COR-L47 (cell line): Measurements from ENCODE around the gene EPHB1.

Experiments
- DNase-seq: peaks from one replicate; lab custom pipeline; 2025; lab: John Stamatoyannopoulos, UW

The EPHB1 gene

DNA sequence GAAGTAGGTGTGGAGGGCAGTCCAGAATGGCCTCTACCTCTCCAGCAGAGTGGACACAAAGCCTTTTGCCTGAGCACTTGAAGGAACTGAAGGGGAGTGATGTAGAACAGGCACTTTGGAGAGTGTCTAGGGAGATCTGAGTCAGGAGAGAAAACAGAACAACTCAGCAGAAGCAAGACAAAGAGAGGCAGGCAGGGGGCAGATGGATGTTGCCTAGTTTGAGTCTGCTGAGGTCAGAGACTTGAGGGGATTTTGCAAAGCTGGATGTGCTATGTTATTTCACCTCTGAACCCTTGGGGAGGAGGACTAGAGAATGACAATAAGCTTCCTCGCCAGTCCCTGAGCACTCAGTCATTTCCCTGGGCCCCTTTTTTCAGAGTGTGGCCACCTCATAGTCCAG lies 366.4 kb downstream of the EPHB1 start:
- DNase-seq, result no peak

DNA sequence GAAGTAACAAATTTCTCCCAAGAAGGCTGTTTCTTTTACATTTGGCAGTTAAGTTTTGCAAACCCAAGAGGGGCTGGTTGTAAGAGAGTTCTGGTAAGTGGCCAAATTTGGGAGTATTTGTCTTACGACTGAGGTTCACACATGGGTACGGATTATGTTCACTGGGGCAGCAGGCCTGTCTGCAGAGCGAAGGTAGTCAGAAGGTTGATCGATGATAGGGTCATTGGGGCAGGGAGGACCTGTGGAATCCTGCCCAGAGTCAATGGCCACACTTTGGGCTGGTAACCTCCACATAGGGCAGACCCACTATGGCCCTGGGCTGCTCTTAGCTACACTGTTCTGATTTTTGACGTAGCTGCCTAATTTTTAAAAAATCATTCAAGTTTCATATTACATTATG lies 368.6 kb downstream of the EPHB1 start:
- DNase-seq, result no peak

DNA sequence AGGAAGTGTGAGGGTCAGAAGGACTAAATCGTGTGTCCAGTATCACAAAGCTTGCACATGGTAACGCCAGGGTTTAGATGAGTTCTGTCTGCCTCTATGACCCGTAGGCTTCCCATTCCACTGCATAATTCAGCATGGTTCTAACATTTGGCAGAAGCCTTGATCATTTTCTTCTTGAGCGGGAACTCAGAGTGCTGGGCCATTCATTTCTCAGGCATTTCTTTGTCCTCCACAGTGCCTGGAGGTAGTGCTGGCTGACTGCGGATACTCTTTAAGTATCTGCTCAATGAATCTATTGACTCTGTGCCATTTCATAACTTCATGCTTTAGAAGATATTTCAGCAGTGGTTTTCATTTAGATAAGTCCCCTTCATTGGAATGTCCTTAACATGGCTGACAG lies 370.2 kb downstream of the EPHB1 start:
- no peak for DNase-seq

DNA sequence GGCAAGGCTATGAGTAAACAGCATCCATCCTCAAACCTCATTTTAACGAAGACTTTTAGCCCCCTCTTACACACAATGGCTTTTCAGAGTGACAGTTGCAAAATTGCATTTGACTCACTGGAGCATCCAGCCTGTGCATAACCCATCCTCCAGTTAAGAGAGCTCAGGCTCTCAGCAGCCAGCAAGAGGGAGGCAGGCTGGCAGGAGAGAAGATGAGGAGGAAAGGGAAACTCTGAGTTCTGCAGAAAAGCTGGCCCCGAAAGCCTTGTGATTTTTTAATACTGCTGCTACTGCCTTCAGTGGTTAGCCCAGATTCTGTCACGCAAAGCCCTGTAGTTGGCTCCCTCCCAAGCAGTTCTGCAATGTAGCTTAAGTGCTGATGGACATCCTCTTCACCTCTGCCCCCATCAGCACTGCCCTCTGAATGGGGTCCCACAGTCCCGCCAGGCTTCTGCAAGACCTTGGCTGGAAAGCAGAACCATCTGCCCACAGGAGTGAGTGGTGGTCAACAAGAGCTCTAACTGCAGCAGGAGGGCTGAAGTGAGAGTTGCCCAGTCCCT lies 371.3 kb downstream of the EPHB1 start:
- DNase-seq, result no peak

DNA sequence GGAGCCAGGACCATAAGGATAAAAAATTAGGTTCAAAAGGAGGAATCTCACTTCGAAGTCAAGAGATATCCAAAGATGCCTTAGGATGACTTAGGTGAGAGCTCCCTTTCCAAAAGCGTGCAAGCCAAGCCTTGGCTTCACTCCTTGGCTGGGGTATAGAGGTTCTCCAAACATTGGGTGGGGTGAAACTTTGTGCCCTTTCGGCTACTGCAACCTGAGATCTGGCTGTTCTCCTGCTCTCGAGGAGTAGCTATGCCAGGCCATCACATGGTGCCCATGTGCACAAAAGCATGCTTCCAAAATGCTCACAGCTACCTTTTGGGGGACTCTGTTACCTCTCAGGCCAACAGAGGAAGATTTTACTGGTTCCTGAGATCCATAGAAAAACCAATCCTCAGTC lies 373.8 kb downstream of the EPHB1 start:
- DNase-seq, result no peak

DNA sequence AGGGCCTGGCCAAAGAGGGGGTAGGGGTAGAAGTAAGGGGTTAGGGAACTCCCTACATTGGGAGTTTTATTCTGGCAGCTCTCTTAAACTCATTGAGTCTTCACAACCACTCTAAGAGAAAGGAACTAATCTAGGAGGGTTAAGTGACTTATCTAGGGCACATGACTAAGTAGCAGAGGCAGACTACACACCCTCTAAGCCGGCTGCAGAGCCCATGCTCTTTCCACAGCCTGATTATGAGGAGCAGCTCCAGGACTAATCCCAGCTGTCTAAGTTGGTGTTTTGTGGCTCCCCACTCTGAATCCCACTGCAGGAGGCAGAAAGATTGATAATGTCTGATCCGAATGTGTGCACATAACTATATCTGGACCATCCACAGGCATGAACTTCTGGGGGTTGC lies 374.6 kb downstream of the EPHB1 start:
- no peak for DNase-seq

DNA sequence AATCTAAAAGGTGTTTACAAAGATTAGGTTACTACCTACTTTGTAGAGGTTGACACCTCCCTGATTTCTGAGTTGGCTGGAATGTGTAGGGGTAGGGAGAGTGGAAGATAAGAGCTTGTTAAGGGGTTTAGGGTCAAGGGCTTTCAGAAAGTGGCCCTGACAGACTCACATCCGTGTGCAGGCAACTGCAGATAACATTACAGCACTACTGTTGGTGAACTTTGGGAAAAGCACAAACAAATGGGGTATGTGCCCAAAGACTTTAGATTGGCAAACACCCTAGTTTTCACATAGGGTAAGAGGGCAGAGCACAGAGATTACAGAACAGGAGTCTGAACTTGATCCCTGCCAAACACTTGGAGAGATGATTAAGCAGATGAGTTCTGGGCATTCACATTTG lies 375.7 kb downstream of the EPHB1 start:
- no peak for DNase-seq

DNA sequence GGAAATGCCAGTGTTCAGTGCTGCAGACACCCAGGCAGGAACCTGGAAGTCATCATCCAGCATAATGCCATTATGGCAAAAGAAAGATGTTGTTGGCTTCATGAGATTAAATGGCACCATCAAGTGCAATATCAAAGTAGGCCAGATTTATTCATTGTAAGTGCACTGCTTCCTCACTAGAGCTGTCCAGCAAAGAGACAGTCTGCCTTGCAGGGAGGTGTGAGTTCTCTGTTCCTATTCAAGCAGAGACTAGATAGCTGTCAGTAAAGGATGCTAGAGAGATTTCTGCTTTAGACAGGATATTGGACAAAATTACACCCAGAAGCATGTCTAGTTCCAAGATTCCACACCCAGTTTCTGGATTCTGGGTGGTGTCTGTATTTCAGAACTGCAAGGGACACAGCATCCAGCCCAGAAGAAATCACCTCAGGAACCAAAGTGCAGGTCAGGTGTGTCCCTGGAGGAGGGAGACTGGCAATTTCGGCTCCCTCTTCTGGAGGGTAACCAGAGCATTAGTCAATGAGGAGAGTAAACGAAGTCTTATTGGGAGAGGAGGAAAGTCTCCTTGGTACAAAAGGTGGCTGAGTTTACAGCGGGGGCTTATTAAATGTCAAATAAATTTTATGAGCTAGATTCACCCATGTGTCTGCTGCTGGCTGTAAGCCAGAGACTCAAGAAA lies 377.3 kb downstream of the EPHB1 start:
- no peak for DNase-seq

DNA sequence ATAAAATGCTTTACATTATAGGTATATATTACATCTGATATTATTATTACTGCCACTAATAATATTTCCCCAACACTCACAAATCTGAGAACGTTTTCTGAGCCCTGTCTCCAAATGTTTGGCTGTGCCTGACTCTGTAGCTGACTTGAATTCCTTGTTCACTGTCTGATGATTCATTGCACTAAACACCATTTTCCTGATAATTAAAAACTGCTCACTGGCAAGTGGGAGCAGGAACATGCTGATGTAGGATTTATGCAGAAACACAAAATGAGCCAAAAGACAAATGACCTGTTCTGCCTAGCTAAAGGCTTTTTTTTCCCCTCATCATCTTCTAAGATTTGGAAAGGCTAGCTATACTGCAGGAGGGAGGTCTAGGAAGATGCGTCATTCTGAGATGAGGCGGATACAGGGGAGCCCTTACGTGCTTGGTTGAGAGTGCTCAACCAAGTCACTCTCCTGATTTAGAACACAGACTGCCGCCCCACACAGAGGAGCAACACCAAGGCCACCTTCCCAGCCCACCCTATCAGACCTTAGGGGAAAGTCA lies 380.7 kb downstream of the EPHB1 start:
- no peak for DNase-seq

DNA sequence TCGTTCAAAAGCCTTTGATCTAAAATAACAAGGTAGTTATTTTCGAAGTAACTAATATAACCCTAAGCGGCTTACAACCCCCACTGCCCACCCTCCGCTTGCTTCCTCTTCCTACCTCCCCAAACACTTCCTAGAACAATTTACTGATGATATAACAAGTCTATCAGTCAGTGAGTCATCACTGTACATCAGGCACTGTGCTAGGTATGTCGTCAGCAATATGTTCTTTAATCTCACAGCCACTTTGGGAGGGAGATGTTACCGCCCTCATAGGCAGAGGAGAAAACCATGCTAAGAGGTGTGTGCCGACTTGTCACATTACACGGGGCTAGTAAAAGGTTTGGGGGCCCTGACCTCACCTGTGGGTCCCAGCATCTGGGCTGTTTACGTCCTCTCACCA lies 381.8 kb downstream of the EPHB1 start:
- no peak for DNase-seq

DNA sequence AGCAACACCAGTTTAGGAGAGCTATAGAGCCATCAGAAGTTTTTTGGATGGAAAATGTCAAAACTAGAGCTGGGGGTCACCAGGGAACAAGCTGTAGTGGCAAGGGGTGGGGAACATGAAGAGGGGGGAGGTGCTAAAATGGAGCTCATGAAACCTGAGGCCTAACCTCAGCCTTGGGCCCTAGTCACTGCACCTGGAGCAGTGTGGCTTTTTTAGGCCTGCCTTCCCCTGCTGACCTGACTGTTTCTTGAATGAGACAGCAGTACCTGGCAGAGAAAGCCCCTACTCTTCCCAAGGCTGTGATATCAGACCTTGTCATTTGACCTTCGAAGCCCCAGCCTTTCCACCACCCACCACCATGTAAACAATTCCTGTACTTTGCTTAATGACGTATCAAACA lies 383.5 kb downstream of the EPHB1 start:
- DNase-seq, result no peak

DNA sequence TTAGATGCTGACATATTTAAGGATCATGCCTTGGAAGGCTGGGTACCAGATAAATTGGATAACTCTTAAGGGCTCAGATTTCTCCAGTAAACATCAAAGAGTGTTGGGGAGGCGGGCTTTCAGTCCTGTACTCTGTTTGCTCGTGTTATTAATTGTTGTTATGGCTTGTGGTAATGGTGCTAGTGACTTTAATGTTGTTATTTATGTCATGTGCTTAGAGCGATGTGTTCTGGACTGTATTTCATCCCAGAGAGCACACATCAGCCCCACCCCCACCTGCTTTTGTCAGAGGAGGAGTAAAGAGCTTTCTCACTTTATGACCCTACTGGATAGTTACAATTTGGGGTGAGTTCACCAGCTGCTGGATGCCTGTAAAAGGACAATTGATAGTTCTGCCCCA lies 386.3 kb downstream of the EPHB1 start:
- DNase-seq, result no peak

DNA sequence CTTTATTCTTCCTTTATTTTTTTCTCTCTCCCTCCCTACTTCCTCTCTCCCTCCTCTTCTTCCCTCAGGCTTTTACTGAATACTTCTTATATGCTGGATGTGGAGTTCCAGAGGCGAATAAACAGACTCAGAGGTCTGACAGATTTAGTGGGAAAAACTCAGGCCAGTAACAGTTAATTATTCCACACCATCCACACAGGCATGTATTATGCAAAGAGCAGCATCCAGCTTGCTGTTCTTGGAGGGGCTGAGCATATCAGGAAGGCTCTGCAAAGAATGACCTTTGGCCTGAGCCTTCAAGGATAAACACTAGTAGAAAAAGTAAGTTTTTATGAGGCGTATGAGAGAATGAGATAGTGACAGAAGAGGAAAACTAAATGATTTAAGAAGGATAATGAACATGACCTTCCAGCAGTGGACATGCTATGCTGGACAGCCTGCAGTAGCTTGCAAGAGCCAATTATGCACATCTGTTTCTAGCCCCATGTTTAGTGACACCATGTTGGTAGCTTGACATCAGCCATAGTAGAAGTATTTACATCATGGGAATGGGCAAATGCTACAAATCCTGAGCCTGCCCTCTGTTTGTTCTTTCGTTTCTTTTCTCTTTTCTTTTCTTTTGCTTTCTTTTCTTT lies 387.4 kb downstream of the EPHB1 start:
- DNase-seq, result no peak

DNA sequence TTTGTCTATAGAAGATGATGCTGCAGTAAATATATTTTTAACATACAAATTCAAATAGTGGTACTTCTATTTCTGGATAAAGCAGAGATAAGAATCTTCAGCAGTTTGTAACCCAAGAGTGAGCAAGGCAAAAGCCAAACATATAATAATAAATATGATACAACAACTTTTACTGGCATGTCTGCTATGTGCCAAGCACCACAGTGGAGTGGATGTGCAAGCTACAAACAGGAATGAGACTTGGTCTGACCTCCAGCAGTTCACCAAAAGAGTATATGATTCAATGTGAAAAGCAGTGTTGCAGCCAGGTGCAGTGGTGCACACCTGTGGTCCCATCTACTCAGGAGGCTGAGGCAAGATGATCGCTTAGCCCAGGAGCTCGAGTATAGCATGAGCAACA lies 395.6 kb downstream of the EPHB1 start:
- no peak for DNase-seq

DNA sequence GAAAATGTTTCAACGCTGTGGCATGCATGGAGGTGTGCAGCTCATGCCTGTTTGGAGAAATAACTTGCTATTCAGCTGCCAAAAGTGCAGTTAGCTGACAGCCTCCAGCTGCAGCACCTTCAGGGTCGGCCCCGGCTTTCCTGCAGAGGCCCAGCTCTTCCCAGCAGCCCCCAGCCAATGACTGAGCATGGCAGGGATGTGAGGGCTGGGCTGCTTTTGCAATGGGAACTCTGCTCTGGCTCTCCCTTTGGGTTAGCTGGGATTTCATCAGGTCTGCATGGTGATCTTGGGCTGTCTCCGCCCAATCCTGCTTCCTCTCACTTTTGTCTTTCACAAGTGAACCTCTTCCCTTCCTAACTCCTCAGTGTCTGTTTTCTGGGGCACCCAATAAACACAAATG lies 396.6 kb downstream of the EPHB1 start:
- no peak for DNase-seq

DNA sequence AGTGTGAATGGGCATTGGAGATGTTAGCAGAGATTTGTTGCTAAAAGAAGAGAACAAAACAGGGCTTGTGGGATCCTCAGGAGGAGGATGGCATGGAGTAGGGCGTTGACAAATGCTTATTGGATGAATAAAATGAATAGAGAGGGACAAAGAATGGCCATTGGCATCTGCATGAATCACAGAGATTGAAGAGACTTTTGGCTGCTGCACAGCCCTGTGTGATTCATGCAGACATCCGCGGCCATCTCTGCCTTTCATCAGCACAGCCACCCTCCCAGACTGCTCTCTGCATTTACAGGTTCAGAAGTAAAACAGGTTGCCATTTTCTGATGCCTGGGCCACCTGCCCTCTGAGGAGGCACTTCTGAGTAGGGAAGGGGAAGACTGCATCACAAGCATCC lies 397.9 kb downstream of the EPHB1 start:
- DNase-seq, result no peak

DNA sequence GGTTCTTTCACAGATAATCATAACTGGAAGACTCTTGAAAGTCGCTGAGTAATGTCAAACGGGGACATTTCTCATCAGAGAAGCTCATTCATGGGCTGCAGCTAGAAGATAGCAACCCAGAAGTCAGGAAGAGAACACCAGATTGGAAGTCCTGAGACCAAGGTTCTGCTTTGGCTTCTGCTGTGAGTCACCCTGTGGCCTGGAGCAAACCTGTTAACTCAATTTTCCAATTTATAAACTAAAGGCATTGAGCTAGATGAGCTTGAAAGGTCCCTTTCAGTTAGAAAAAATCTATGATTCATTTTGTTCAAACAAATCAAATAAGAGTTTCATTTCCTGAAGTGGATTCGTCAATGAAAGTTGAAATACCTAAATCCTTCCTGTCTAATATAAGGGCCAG lies 402.2 kb downstream of the EPHB1 start:
- no peak for DNase-seq

DNA sequence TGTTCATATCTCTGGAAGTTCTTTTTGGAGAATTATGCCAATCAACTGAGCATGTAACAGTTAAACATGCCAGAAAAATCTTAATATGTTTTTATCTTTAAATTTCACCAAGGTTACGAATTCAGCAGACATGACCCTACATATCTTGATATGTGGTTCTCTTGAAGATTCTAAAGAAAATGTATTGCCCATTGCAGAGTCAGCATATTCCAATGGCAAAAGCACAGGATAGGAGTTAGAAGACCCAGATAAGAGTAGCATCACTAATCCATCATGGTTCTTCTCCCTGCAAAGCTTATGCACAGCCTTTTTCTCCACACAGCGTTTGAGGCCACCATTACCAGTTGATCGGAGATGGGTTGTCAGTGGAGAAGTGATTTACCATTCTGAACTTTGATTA lies 402.8 kb downstream of the EPHB1 start:
- DNase-seq, result no peak

DNA sequence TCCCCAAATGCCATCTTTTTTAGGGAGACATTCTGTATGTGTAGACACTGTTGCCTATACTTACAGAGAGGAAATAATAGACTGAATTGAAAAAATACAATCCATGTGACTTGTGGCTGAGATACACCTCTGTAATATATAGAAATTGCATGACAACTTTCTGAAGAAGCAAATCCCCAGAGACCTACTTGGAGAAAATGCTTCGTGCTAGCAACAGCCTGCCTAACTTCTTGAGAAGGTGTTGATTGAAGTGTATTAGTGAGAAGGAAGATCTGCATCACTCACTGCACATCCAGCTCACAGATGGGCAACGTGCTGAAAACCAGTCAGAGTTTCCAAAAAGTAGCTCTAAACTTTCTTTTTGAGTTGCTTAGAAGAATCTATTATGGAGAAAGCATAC lies 404.1 kb downstream of the EPHB1 start:
- DNase-seq, result no peak

DNA sequence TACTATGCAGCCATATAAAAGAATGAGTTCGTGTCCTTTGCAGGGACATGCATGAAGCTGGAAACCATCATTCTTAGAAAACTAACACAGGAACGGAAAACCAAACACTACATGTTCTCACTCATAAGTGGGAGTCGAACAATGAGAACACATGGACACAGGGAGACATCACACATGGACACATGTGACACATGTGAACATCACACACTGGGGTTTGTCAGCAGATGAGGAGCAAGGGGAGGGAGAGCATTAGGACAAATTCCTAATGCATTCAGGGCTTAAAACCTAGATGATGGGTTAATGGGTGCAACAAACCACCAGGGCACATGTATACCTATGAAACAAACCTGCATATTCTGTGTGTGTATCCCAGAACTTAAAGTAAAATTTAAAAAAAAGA lies 408.0 kb downstream of the EPHB1 start:
- DNase-seq, result no peak

DNA sequence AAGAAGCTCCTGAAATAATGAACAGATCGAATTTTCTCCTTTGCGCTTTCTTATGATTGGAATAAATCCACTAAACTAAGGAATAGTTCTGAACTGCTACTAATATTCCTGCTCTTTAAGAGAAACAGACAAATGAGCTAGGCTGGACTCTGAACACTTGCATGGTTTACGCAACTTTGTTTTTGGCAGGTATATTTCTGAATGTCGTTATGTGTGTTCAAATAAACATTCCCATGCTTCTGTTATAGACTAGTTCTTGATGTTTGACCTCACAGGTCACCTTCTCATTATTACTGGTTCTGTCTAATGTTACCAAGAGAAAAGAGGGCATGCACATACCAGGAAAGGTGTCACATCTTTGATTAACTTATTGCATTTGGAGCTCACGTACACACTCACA lies 418.2 kb downstream of the EPHB1 start:
- no peak for DNase-seq

DNA sequence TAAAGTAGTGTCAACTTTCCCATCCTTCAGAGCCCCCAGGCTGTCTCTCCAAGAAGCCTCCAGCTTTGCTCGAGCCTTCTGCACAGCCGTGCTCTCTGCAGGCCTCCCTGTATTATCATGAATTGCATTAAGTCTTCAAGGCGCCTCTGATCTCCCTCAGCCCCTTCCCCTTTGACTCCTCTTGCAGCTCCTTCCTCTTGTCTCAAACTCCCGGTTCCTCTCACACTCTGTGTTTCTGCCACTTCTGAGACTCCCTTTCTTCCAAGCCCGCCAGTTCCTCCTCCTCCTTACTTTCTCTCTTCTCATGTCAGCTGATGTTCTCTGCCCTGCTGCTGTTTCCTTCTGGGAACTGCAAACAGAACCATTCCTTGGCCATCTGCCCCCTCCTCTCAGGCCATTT lies 418.8 kb downstream of the EPHB1 start:
- DNase-seq, result no peak

DNA sequence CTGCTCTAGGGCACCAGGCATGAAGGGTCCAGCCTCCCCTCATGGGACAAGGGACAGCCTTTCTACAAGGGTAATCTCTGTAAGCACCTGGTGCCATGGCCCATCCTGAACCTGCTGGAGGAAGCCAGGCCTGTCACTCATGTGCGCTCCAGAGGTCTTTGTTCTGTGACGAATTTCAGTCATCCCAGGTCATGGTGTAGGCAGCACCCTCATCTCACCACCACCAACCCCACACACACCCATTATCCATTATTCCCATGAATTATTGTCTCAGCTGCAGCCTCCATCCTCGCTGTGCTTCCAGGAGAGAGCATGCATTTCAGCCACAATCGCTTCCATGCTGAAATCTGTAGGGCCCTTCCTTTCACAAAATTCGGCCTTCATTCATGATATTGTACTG lies 419.3 kb downstream of the EPHB1 start:
- no peak for DNase-seq

DNA sequence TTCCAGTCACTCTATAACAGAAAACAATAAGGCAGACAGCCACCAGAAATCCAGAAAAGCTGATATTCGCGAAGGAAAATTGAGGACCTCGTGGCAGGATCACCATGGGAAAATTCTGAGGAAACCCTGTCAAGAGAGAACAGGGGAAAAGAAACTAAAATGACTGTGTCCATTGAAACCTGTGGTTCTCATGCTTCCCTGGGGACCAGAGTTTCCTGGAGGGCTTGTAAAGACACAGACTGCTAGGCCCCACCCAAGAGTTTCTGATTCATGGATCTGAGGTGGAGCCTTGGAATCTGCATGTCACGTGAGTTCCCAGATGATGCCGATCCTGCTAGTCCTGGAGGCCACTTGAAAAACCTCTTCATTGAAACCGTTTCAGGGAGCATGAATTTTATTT lies 420.5 kb downstream of the EPHB1 start:
- DNase-seq, result no peak
